B cell (primary cell): ENCODE data around the gene HOTAIR.

Source experiments
- EZH2 ChIP-seq: IDR thresholded peaks from 2 replicates; pipeline ENCODE4 v1.6.1; 2012; ENCODE audit warnings: borderline replicate concordance, low read depth, mild to moderate bottlenecking, moderate library complexity, low read length; ENCODE audit not compliant: insufficient read depth, poor library complexity, severe bottlenecking
- TF ChIP-seq, protein P1 (sequence below): fragments of 200-600 bp; IDR thresholded peaks from one replicate; pipeline ENCODE4 v1.8.0; 2022; ENCODE audit warnings: antibody characterized with exemption, mild to moderate bottlenecking

DNA sequence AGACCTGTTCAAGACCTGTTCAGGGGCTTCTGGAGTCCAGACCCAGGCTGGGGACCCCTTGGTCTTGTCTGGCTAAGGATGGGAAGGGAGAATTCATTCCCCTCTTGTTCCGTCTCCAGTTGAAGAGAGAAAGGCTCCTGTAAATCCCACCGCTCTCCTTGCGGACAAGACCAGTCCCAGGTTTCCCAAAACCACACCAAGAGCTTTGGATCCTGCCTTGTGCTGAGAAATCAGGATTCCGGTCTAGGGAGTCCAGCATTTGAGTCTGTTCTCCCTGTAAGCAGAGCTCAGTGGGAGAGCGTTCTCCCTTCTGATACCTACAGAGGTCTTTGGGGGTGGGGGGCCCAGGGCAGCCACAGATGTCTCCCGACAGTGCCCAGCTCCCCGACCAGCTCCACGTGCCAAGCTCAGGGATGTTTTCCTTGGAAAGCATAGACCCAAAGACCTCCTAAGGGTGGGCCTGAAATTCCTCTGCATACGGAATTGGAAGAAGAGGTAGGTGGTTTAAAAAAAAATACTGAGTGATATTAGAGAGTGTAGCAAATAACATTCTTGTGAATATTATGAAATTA lies 34.2 kb downstream of the HOTAIR start:
- TF ChIP-seq, protein P1, sequence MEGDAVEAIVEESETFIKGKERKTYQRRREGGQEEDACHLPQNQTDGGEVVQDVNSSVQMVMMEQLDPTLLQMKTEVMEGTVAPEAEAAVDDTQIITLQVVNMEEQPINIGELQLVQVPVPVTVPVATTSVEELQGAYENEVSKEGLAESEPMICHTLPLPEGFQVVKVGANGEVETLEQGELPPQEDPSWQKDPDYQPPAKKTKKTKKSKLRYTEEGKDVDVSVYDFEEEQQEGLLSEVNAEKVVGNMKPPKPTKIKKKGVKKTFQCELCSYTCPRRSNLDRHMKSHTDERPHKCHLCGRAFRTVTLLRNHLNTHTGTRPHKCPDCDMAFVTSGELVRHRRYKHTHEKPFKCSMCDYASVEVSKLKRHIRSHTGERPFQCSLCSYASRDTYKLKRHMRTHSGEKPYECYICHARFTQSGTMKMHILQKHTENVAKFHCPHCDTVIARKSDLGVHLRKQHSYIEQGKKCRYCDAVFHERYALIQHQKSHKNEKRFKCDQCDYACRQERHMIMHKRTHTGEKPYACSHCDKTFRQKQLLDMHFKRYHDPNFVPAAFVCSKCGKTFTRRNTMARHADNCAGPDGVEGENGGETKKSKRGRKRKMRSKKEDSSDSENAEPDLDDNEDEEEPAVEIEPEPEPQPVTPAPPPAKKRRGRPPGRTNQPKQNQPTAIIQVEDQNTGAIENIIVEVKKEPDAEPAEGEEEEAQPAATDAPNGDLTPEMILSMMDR = no peak
- TF ChIP-seq EZH2 = no peak
